HCT116 (cell line): ENCODE results near the gene FRMPD4.

Experiments used
- CEBPB ChIP-seq: IDR thresholded peaks from 2 replicates; pipeline ENCODE4 v1.6.1; 2012; ENCODE audit warnings: low read depth
- EZH2 ChIP-seq: fragments of 200-600 bp; sonication (generic); IDR thresholded peaks from 2 replicates; pipeline ENCODE4 v1.6.1; 2017; ENCODE audit warnings: antibody characterized with exemption, mixed run types
- POLR2A ChIP-seq: IDR thresholded peaks from 2 replicates; pipeline ENCODE4 v1.7.0; 2011; ENCODE audit warnings: borderline replicate concordance; ENCODE audit not compliant: insufficient read depth, insufficient read length; ENCODE audit errors: extremely low read depth
- SRF ChIP-seq: IDR thresholded peaks from 2 replicates; pipeline ENCODE4 v1.6.1; 2012; ENCODE audit warnings: low read depth
- YY1 ChIP-seq: IDR thresholded peaks from 2 replicates; pipeline ENCODE4 v1.6.1; 2011; ENCODE audit warnings: low read length, low read depth, moderate library complexity, mild to moderate bottlenecking; ENCODE audit not compliant: insufficient replicate concordance; ENCODE audit errors: extremely low read depth
- TF ChIP-seq, protein P1 (sequence below), 3 experiments: fragments of 200-600 bp in 1 of 3; sonication (generic) in 1 of 3; IDR thresholded peaks in 2 of 3; conservative IDR thresholded peaks in 1 of 3; 2 replicates each; pipeline ENCODE4 v1.5.1; 2012 to 2017; ENCODE audit warnings: low read depth in 2 of 3, low read length in 2 of 3, antibody characterized with exemption in 1 of 3, borderline replicate concordance in 1 of 3, control low read depth in 1 of 3, mild to moderate bottlenecking in 1 of 3, mixed read lengths in 1 of 3, mixed run types in 1 of 3, moderate library complexity in 1 of 3; ENCODE audit not compliant: insufficient read depth in 1 of 3
- TF ChIP-seq, protein P2 (sequence below): IDR thresholded peaks from 2 replicates; pipeline ENCODE4 v1.6.1; 2012; ENCODE audit warnings: low read depth
- TF ChIP-seq, protein P3 (sequence below): IDR thresholded peaks from 2 replicates; pipeline ENCODE4 v1.6.1; 2012

DNA sequence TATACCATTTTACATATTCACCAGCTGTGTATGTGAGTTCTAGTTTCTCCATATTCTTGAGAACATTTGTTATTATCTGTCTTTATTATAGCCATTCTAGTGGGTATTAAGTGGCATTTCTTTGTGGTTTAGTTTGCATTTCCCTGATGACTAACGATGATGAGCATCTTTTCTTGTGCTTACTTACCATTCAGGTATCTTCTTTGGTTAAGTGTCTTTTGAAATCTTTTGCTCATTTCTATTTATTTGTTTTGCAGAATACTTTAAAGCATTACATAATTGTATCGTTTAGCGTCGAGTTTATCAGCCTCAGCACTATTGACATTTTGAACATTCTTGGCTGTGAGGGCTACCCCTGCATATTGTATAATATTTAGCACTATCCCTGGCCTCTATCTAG, 85.4 kb downstream of the FRMPD4 start:
- TF ChIP-seq YY1: no peak
- TF ChIP-seq, protein P1, sequence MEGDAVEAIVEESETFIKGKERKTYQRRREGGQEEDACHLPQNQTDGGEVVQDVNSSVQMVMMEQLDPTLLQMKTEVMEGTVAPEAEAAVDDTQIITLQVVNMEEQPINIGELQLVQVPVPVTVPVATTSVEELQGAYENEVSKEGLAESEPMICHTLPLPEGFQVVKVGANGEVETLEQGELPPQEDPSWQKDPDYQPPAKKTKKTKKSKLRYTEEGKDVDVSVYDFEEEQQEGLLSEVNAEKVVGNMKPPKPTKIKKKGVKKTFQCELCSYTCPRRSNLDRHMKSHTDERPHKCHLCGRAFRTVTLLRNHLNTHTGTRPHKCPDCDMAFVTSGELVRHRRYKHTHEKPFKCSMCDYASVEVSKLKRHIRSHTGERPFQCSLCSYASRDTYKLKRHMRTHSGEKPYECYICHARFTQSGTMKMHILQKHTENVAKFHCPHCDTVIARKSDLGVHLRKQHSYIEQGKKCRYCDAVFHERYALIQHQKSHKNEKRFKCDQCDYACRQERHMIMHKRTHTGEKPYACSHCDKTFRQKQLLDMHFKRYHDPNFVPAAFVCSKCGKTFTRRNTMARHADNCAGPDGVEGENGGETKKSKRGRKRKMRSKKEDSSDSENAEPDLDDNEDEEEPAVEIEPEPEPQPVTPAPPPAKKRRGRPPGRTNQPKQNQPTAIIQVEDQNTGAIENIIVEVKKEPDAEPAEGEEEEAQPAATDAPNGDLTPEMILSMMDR (IDR thresholded peaks at IDR 0.05 in 2 of 3, conservative IDR thresholded peaks at IDR 0.05 in 1 of 3; ENCODE audit: borderline replicate concordance in 1 of 3, insufficient read depth in 1 of 3, low read depth in 2 of 3, low read length in 2 of 3): no peak
- no peak for TF ChIP-seq POLR2A
- TF ChIP-seq, protein P2, sequence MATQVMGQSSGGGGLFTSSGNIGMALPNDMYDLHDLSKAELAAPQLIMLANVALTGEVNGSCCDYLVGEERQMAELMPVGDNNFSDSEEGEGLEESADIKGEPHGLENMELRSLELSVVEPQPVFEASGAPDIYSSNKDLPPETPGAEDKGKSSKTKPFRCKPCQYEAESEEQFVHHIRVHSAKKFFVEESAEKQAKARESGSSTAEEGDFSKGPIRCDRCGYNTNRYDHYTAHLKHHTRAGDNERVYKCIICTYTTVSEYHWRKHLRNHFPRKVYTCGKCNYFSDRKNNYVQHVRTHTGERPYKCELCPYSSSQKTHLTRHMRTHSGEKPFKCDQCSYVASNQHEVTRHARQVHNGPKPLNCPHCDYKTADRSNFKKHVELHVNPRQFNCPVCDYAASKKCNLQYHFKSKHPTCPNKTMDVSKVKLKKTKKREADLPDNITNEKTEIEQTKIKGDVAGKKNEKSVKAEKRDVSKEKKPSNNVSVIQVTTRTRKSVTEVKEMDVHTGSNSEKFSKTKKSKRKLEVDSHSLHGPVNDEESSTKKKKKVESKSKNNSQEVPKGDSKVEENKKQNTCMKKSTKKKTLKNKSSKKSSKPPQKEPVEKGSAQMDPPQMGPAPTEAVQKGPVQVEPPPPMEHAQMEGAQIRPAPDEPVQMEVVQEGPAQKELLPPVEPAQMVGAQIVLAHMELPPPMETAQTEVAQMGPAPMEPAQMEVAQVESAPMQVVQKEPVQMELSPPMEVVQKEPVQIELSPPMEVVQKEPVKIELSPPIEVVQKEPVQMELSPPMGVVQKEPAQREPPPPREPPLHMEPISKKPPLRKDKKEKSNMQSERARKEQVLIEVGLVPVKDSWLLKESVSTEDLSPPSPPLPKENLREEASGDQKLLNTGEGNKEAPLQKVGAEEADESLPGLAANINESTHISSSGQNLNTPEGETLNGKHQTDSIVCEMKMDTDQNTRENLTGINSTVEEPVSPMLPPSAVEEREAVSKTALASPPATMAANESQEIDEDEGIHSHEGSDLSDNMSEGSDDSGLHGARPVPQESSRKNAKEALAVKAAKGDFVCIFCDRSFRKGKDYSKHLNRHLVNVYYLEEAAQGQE: no peak
- no peak for TF ChIP-seq CEBPB
- TF ChIP-seq, protein P3, sequence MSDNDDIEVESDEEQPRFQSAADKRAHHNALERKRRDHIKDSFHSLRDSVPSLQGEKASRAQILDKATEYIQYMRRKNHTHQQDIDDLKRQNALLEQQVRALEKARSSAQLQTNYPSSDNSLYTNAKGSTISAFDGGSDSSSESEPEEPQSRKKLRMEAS: no peak
- TF ChIP-seq SRF: no peak
- no peak for TF ChIP-seq EZH2
